Measurements from ENCODE around the gene MSH3. TPM values are rescaled to one million over a fixed set of nuclear protein-coding genes. Genes with fewer than 3 reads are reported as not detected.

Gene MSH3
- polyA plus RNA-seq, 1 donor (not counting 4 experiments of a cell fraction or from before 2014, with no cell fraction given), result 11.1 TPM

DNA sequence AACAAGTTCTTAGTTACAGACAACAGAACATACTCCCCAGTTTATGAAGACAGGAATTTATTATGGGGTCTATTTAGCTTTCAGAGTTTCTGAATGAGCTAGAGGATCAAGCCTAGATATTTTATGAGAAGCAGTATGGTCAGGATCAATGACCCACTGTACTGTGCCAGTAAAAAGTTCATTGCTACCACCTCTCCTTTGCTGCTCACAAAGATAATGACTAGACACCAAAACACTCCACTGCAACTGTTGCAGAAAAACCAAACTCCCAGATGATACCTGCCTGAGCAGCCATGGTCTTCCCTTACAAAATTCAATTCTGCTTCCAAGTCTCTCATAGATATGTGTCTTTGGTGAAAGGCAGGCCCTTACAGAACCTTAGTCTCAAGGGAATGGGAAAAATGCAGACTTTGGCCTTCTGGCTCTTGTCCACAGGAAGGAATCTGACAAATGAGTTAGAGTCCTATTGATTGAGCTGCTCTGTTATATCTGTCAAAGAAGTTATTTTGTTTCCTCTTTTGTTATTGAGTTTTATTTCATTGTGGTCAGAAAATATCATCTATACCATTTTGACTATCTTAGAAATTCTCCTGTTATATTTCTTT lies 231.0 kb downstream of the MSH3 start:
- FAIRE-seq, result no peak
- H3K9me3 ChIP-seq (ENCODE audit: control insufficient read depth, low read depth, low read length), result no peaks in the 10 kb centered on the region
- no peak overlapping the region for H3K4me3 ChIP-seq (ENCODE audit: control insufficient read depth in 2 of 3, extremely low read depth in 1 of 3, insufficient read depth in 2 of 3, low read depth in 1 of 3, low read length in 3 of 3)
- no peak overlapping the region for H3K27ac ChIP-seq (ENCODE audit: control insufficient read depth, insufficient read depth, low read length)
- no peaks in the 10 kb centered on the region for H3K79me2 ChIP-seq (ENCODE audit: control insufficient read depth, insufficient read depth, low read length)
- H3K4me2 ChIP-seq (ENCODE audit: control insufficient read depth, extremely low read depth, insufficient read depth, low read depth, low read length), result no peak overlapping the region
- no peak overlapping the region for H3K9ac ChIP-seq (ENCODE audit: control insufficient read depth, extremely low read depth, insufficient read depth, low read length)
- dilution Hi-C loops (cut with MboI; ENCODE audit: extremely low pct_ligation_motif_present, low sequenced_read_pairs), result no loop called here
- no peak for TF ChIP-seq CTCF (optimal IDR thresholded peaks at IDR 0.05 in 1 of 3, IDR thresholded peaks at IDR 0.05 in 1 of 3, conservative IDR thresholded peaks at IDR 0.05 in 1 of 3; ENCODE audit: extremely low read depth in 1 of 3, insufficient read depth in 2 of 3, low read length in 3 of 3)
- TF ChIP-seq EZH2 (IDR thresholded peaks at IDR 0.05; ENCODE audit: low read length), result no peak
- no peaks in the 10 kb centered on the region for H4K20me1 ChIP-seq (ENCODE audit: control insufficient read depth, extremely low read depth, insufficient read depth, low read length)
- H2AFZ ChIP-seq (ENCODE audit: control insufficient read depth, low read length), result no peak overlapping the region
- H3K27me3 ChIP-seq (ENCODE audit: control insufficient read depth, extremely low read depth, insufficient read depth, low read length), result no peaks in the 10 kb centered on the region
- no peaks in the 10 kb centered on the region for H3K36me3 ChIP-seq (ENCODE audit: control insufficient read depth in 2 of 2, extremely low read depth in 1 of 2, insufficient read depth in 2 of 2, low read length in 2 of 2)
- peaks cover 5% of the 10 kb centered on the region for H3K4me1 ChIP-seq (ENCODE audit: control insufficient read depth, extremely low read depth, insufficient read depth, low read length)
- DNase-seq (ENCODE audit: low read depth, low spot score), result no peak
- no peaks in the 10 kb centered on the region for H3K9me1 ChIP-seq (ENCODE audit: control insufficient read depth, extremely low read depth, insufficient read depth, low read length)

GRCh38 chr5:80894083-80894482 lies 239.6 kb downstream of the MSH3 start:
- H2AFZ ChIP-seq (ENCODE audit: control insufficient read depth, low read length), result no peak overlapping the region
- H3K4me1 ChIP-seq (ENCODE audit: control insufficient read depth, extremely low read depth, insufficient read depth, low read length), result no peaks in the 10 kb centered on the region
- H3K9me3 ChIP-seq (ENCODE audit: control insufficient read depth, low read depth, low read length), result no peaks in the 10 kb centered on the region
- no peak for TF ChIP-seq CTCF (optimal IDR thresholded peaks at IDR 0.05 in 1 of 3, IDR thresholded peaks at IDR 0.05 in 1 of 3, conservative IDR thresholded peaks at IDR 0.05 in 1 of 3; ENCODE audit: extremely low read depth in 1 of 3, insufficient read depth in 2 of 3, low read length in 3 of 3)
- TF ChIP-seq EZH2 (IDR thresholded peaks at IDR 0.05; ENCODE audit: low read length), result no peak
- no peaks in the 10 kb centered on the region for H3K79me2 ChIP-seq (ENCODE audit: control insufficient read depth, insufficient read depth, low read length)
- H3K27ac ChIP-seq (ENCODE audit: control insufficient read depth, insufficient read depth, low read length), result no peak overlapping the region
- H3K9ac ChIP-seq (ENCODE audit: control insufficient read depth, extremely low read depth, insufficient read depth, low read length), result no peak overlapping the region
- dilution Hi-C loops (cut with MboI; ENCODE audit: extremely low pct_ligation_motif_present, low sequenced_read_pairs), result no loop called here
- no peak overlapping the region for H3K4me2 ChIP-seq (ENCODE audit: control insufficient read depth, extremely low read depth, insufficient read depth, low read depth, low read length)
- H3K27me3 ChIP-seq (ENCODE audit: control insufficient read depth, extremely low read depth, insufficient read depth, low read length), result no peaks in the 10 kb centered on the region
- FAIRE-seq (no peak), DNase-seq (ENCODE audit: low read depth, low spot score) (no peak)
- no peaks in the 10 kb centered on the region for H3K9me1 ChIP-seq (ENCODE audit: control insufficient read depth, extremely low read depth, insufficient read depth, low read length)
- no peaks in the 10 kb centered on the region for H3K36me3 ChIP-seq (ENCODE audit: control insufficient read depth in 2 of 2, extremely low read depth in 1 of 2, insufficient read depth in 2 of 2, low read length in 2 of 2)
- no peak overlapping the region for H3K4me3 ChIP-seq (ENCODE audit: control insufficient read depth in 2 of 3, extremely low read depth in 1 of 3, insufficient read depth in 2 of 3, low read depth in 1 of 3, low read length in 3 of 3)
- H4K20me1 ChIP-seq (ENCODE audit: control insufficient read depth, extremely low read depth, insufficient read depth, low read length), result no peaks in the 10 kb centered on the region

Data from keratinocyte (primary cell).